Bronchial epithelial cell (primary cell): ENCODE measurements around the gene IL17C. TPM values are rescaled to one million over a fixed set of nuclear protein-coding genes. Genes with fewer than 3 reads are reported as not detected.

ENCODE experiments used
- DNase-seq: peaks from one replicate; pipeline ENCODE4 v3.0.0-alpha.2; 2010; ENCODE audit warnings: low read depth
- FAIRE-seq: peaks from 2 replicates; lab custom pipeline; 2011; peaks lifted over from hg19 to GRCh38; lab: Jason Lieb, UNC
- H3K27me3 ChIP-seq: 2 replicates; pipeline ENCODE4 v1.5.1; 2011; ENCODE audit warnings: low read length; ENCODE audit not compliant: control insufficient read depth, insufficient read depth
- H3K36me3 ChIP-seq: 2 replicates; pipeline ENCODE4 v1.5.1; 2011; ENCODE audit warnings: low read length; ENCODE audit not compliant: control insufficient read depth, insufficient read depth
- H3K4me3 ChIP-seq: 2 replicates; pipeline ENCODE4 v1.5.1; 2011; ENCODE audit warnings: mild to moderate bottlenecking, low read depth, low read length, control low read depth
- CTCF ChIP-seq: IDR thresholded peaks from 2 replicates; pipeline ENCODE4 v1.5.1; 2011; ENCODE audit warnings: mild to moderate bottlenecking, moderate library complexity, low read length, control low read depth, inconsistent platforms; ENCODE audit not compliant: insufficient read depth, severe bottlenecking
- total RNA-seq: library from RNA; depleted of rRNA; stranded (reverse); fragments of >200 nt; gene quantifications from 2 replicates; pipeline ENCODE4 v1.2.1, GENCODE V29; 2014

IL17C gene
- total RNA-seq, 1 donor from 2014 or later, result under 0.01 TPM

- H3K36me3 ChIP-seq, result peaks cover 15% of the 10 kb centered on the region
- H3K4me3 ChIP-seq, result no peak overlapping the region
- TF ChIP-seq CTCF, result no peak
- DNase-seq, result no peak
- H3K27me3 ChIP-seq, result no peaks in the 10 kb centered on the region
- FAIRE-seq, result no peak
Observed at GRCh38 chr16:88593489-88593888, 44.9 kb upstream of the IL17C start.

GRCh38 chr16:88593910-88594309 is 44.5 kb upstream of the IL17C start:
- DNase-seq (no peak), FAIRE-seq (no peak)
- Histone ChIP-seq H3K4me3 (no peak overlapping the region), H3K36me3 (peaks cover 16% of the 10 kb centered on the region), H3K27me3 (no peaks in the 10 kb centered on the region)
- no peak for TF ChIP-seq CTCF

- Histone ChIP-seq H3K27me3 (no peaks in the 10 kb centered on the region), H3K4me3 (no peak overlapping the region), H3K36me3 (peaks cover 19% of the 10 kb centered on the region)
- FAIRE-seq, result no peak
- TF ChIP-seq CTCF, result no peak
- DNase-seq, result no peak
Observed at GRCh38 chr16:88595101-88595500, 43.3 kb upstream of the IL17C start.

- no peak for FAIRE-seq
Observed at GRCh38 chr16:88595921-88596320, 42.5 kb upstream of the IL17C start.

GRCh38 chr16:88596483-88596882 is 41.9 kb upstream of the IL17C start:
- Histone ChIP-seq H3K4me3 (no peak overlapping the region), H3K36me3 (peaks cover 26% of the 10 kb centered on the region), H3K27me3 (no peaks in the 10 kb centered on the region)
- FAIRE-seq (no peak), DNase-seq (no peak)
- no peak for TF ChIP-seq CTCF

More at GRCh38 chr16:88595921-88596320, 42.5 kb upstream of the IL17C start:
- TF ChIP-seq CTCF, result no peak
- H3K27me3 ChIP-seq, result no peaks in the 10 kb centered on the region
- DNase-seq, result no peak
- H3K4me3 ChIP-seq, result no peak overlapping the region
- H3K36me3 ChIP-seq, result peaks cover 23% of the 10 kb centered on the region

GRCh38 chr16:88597856-88598491 is 40.4 kb upstream of the IL17C start:
- DNase-seq, result no peak
- peaks cover 30% of the 10 kb centered on the region for H3K36me3 ChIP-seq
- no peak for TF ChIP-seq CTCF
- no peak overlapping the region for H3K4me3 ChIP-seq
- no peaks in the 10 kb centered on the region for H3K27me3 ChIP-seq
- no peak for FAIRE-seq
